Measurements from ENCODE around the gene SNX18.
A peak's percentile ranks its signal among the peaks of the same experiment; 100 is the strongest.
"Not testable (repeated sequence)": the region's sequence is repeated elsewhere in the genome, so short reads cannot be mapped to it uniquely, and the experiment has no call there.

SNX18 gene

GRCh38 chr5:54517512-54518145, at the start of gene SNX18:
Gene SNX18 (plus strand): TSS chr5:54517759. CDS start chr5:54517953, 194 bp downstream.
- peaks cover 20% of the 10 kb centered on the region for H3K4me1 ChIP-seq (ENCODE audit: control insufficient read depth, insufficient read depth, low read length)
- peaks cover 18% of the 10 kb centered on the region for H3K27me3 ChIP-seq (ENCODE audit: control insufficient read depth, insufficient read depth, low read length)
- H3K9me3 ChIP-seq (ENCODE audit: control insufficient read depth, insufficient read depth, low read length), result no peaks in the 10 kb centered on the region
- H3K4me3 ChIP-seq (ENCODE audit: low read depth, low read length), result peak within 1 kb of the TSS; percentile 80
- H3K27ac ChIP-seq (ENCODE audit: low read depth, low read length), result peak within 1 kb of the TSS; percentile 81
- H3K9ac ChIP-seq (ENCODE audit: low read depth, low read length), result peak within 1 kb of the TSS; percentile 80
- H3K36me3 ChIP-seq (ENCODE audit: control insufficient read depth, insufficient read depth, low read length), result no peaks in the 10 kb centered on the region

GRCh38 chr5:54469622-54470021, 47.9 kb upstream of the SNX18 start:
- no peaks in the 10 kb centered on the region for H3K36me3 ChIP-seq (ENCODE audit: control insufficient read depth, insufficient read depth, low read length)

GRCh38 chr5:54470128-54470527, 47.4 kb upstream of the SNX18 start:
- no peaks in the 10 kb centered on the region for H3K27me3 ChIP-seq (ENCODE audit: control insufficient read depth, insufficient read depth, low read length)
- H3K36me3 ChIP-seq (ENCODE audit: control insufficient read depth, insufficient read depth, low read length), result no peaks in the 10 kb centered on the region
- H3K9me3 ChIP-seq (ENCODE audit: control insufficient read depth, insufficient read depth, low read length), result no peaks in the 10 kb centered on the region
- H3K4me3 ChIP-seq (ENCODE audit: low read depth, low read length), result no peak overlapping the region
- no peak overlapping the region for H3K9ac ChIP-seq (ENCODE audit: low read depth, low read length)
- no peaks in the 10 kb centered on the region for H3K4me1 ChIP-seq (ENCODE audit: control insufficient read depth, insufficient read depth, low read length)
- no peak overlapping the region for H3K27ac ChIP-seq (ENCODE audit: low read depth, low read length)

More at GRCh38 chr5:54469622-54470021, 47.9 kb upstream of the SNX18 start:
- no peak overlapping the region for H3K9ac ChIP-seq (ENCODE audit: low read depth, low read length)
- H3K4me3 ChIP-seq (ENCODE audit: low read depth, low read length), result no peak overlapping the region
- H3K9me3 ChIP-seq (ENCODE audit: control insufficient read depth, insufficient read depth, low read length), result no peaks in the 10 kb centered on the region
- H3K27me3 ChIP-seq (ENCODE audit: control insufficient read depth, insufficient read depth, low read length), result no peaks in the 10 kb centered on the region
- H3K27ac ChIP-seq (ENCODE audit: low read depth, low read length), result no peak overlapping the region
- no peaks in the 10 kb centered on the region for H3K4me1 ChIP-seq (ENCODE audit: control insufficient read depth, insufficient read depth, low read length)

- Histone ChIP-seq H3K9ac (ENCODE audit: low read depth, low read length) (no peak overlapping the region), H3K36me3 (ENCODE audit: control insufficient read depth, insufficient read depth, low read length) (no peaks in the 10 kb centered on the region), H3K9me3 (ENCODE audit: control insufficient read depth, insufficient read depth, low read length) (no peaks in the 10 kb centered on the region)
Observed at GRCh38 chr5:54470677-54471076, 46.9 kb upstream of the SNX18 start.

GRCh38 chr5:54471398-54471797, 46.2 kb upstream of the SNX18 start:
- no peak overlapping the region for H3K4me3 ChIP-seq (ENCODE audit: low read depth, low read length)
- H3K27ac ChIP-seq (ENCODE audit: low read depth, low read length), result no peak overlapping the region
- no peaks in the 10 kb centered on the region for H3K9me3 ChIP-seq (ENCODE audit: control insufficient read depth, insufficient read depth, low read length)
- H3K27me3 ChIP-seq (ENCODE audit: control insufficient read depth, insufficient read depth, low read length), result no peaks in the 10 kb centered on the region
- no peaks in the 10 kb centered on the region for H3K4me1 ChIP-seq (ENCODE audit: control insufficient read depth, insufficient read depth, low read length)
- H3K36me3 ChIP-seq (ENCODE audit: control insufficient read depth, insufficient read depth, low read length), result no peaks in the 10 kb centered on the region
- no peak overlapping the region for H3K9ac ChIP-seq (ENCODE audit: low read depth, low read length)

More at GRCh38 chr5:54470677-54471076, 46.9 kb upstream of the SNX18 start:
- Histone ChIP-seq H3K4me1 (ENCODE audit: control insufficient read depth, insufficient read depth, low read length) (no peaks in the 10 kb centered on the region), H3K4me3 (ENCODE audit: low read depth, low read length) (no peak overlapping the region), H3K27ac (ENCODE audit: low read depth, low read length) (no peak overlapping the region), H3K27me3 (ENCODE audit: control insufficient read depth, insufficient read depth, low read length) (no peaks in the 10 kb centered on the region)

GRCh38 chr5:54476682-54477081, 40.9 kb upstream of the SNX18 start:
- no peaks in the 10 kb centered on the region for H3K27me3 ChIP-seq (ENCODE audit: control insufficient read depth, insufficient read depth, low read length)
- no peak overlapping the region for H3K27ac ChIP-seq (ENCODE audit: low read depth, low read length)
- H3K36me3 ChIP-seq (ENCODE audit: control insufficient read depth, insufficient read depth, low read length), result no peaks in the 10 kb centered on the region
- H3K9ac ChIP-seq (ENCODE audit: low read depth, low read length), result no peak overlapping the region
- H3K4me1 ChIP-seq (ENCODE audit: control insufficient read depth, insufficient read depth, low read length), result no peaks in the 10 kb centered on the region
- no peak overlapping the region for H3K4me3 ChIP-seq (ENCODE audit: low read depth, low read length)
- no peaks in the 10 kb centered on the region for H3K9me3 ChIP-seq (ENCODE audit: control insufficient read depth, insufficient read depth, low read length)

- Histone ChIP-seq H3K36me3 (ENCODE audit: control insufficient read depth, insufficient read depth, low read length) (no peaks in the 10 kb centered on the region), H3K27me3 (ENCODE audit: control insufficient read depth, insufficient read depth, low read length) (no peaks in the 10 kb centered on the region), H3K4me1 (ENCODE audit: control insufficient read depth, insufficient read depth, low read length) (no peaks in the 10 kb centered on the region), H3K9me3 (ENCODE audit: control insufficient read depth, insufficient read depth, low read length) (no peaks in the 10 kb centered on the region), H3K4me3 (ENCODE audit: low read depth, low read length) (no peak overlapping the region), H3K9ac (ENCODE audit: low read depth, low read length) (no peak overlapping the region), H3K27ac (ENCODE audit: low read depth, low read length) (no peak overlapping the region)
Observed at GRCh38 chr5:54477941-54478478, 39.5 kb upstream of the SNX18 start.

- H3K36me3 ChIP-seq (ENCODE audit: control insufficient read depth, insufficient read depth, low read length), result no peaks in the 10 kb centered on the region
- no peaks in the 10 kb centered on the region for H3K9me3 ChIP-seq (ENCODE audit: control insufficient read depth, insufficient read depth, low read length)
- no peak overlapping the region for H3K27ac ChIP-seq (ENCODE audit: low read depth, low read length)
- no peak overlapping the region for H3K9ac ChIP-seq (ENCODE audit: low read depth, low read length)
- H3K4me1 ChIP-seq (ENCODE audit: control insufficient read depth, insufficient read depth, low read length), result no peaks in the 10 kb centered on the region
- H3K4me3 ChIP-seq (ENCODE audit: low read depth, low read length), result no peak overlapping the region
- no peaks in the 10 kb centered on the region for H3K27me3 ChIP-seq (ENCODE audit: control insufficient read depth, insufficient read depth, low read length)
Observed at GRCh38 chr5:54480296-54480695, 37.3 kb upstream of the SNX18 start.

- Histone ChIP-seq H3K27me3 (ENCODE audit: control insufficient read depth, insufficient read depth, low read length) (no peaks in the 10 kb centered on the region), H3K9ac (ENCODE audit: low read depth, low read length) (no peak overlapping the region), H3K27ac (ENCODE audit: low read depth, low read length) (no peak overlapping the region), H3K9me3 (ENCODE audit: control insufficient read depth, insufficient read depth, low read length) (no peaks in the 10 kb centered on the region), H3K4me1 (ENCODE audit: control insufficient read depth, insufficient read depth, low read length) (no peaks in the 10 kb centered on the region), H3K4me3 (ENCODE audit: low read depth, low read length) (no peak overlapping the region), H3K36me3 (ENCODE audit: control insufficient read depth, insufficient read depth, low read length) (no peaks in the 10 kb centered on the region)
Observed at GRCh38 chr5:54484219-54484894, 33.2 kb upstream of the SNX18 start.

GRCh38 chr5:54485659-54486058, 31.9 kb upstream of the SNX18 start:
- not testable (repeated sequence) for H3K4me1 ChIP-seq (ENCODE audit: control insufficient read depth, insufficient read depth, low read length); H3K9me3 ChIP-seq (ENCODE audit: control insufficient read depth, insufficient read depth, low read length); H3K27ac ChIP-seq (ENCODE audit: low read depth, low read length); H3K4me3 ChIP-seq (ENCODE audit: low read depth, low read length); H3K27me3 ChIP-seq (ENCODE audit: control insufficient read depth, insufficient read depth, low read length); H3K9ac ChIP-seq (ENCODE audit: low read depth, low read length); H3K36me3 ChIP-seq (ENCODE audit: control insufficient read depth, insufficient read depth, low read length)

- H3K9ac ChIP-seq (ENCODE audit: low read depth, low read length); H3K4me3 ChIP-seq (ENCODE audit: low read depth, low read length); H3K27ac ChIP-seq (ENCODE audit: low read depth, low read length); H3K9me3 ChIP-seq (ENCODE audit: control insufficient read depth, insufficient read depth, low read length); H3K27me3 ChIP-seq (ENCODE audit: control insufficient read depth, insufficient read depth, low read length); H3K36me3 ChIP-seq (ENCODE audit: control insufficient read depth, insufficient read depth, low read length); H3K4me1 ChIP-seq (ENCODE audit: control insufficient read depth, insufficient read depth, low read length): not testable (repeated sequence)
Observed at GRCh38 chr5:54489648-54489979, 27.9 kb upstream of the SNX18 start.

All from HUES48 (cell line).